ENCODE data around the gene PPP1R9A.

GRCh38 chr7:94871132-94871531, 36.3 kb upstream of the PPP1R9A start:
- TF ChIP-seq, protein P1, sequence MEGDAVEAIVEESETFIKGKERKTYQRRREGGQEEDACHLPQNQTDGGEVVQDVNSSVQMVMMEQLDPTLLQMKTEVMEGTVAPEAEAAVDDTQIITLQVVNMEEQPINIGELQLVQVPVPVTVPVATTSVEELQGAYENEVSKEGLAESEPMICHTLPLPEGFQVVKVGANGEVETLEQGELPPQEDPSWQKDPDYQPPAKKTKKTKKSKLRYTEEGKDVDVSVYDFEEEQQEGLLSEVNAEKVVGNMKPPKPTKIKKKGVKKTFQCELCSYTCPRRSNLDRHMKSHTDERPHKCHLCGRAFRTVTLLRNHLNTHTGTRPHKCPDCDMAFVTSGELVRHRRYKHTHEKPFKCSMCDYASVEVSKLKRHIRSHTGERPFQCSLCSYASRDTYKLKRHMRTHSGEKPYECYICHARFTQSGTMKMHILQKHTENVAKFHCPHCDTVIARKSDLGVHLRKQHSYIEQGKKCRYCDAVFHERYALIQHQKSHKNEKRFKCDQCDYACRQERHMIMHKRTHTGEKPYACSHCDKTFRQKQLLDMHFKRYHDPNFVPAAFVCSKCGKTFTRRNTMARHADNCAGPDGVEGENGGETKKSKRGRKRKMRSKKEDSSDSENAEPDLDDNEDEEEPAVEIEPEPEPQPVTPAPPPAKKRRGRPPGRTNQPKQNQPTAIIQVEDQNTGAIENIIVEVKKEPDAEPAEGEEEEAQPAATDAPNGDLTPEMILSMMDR (IDR thresholded peaks at IDR 0.05): no peak
- TF ChIP-seq ZFX (IDR thresholded peaks at IDR 0.05; ENCODE audit: borderline replicate concordance): no peak
